CD4-positive, alpha-beta memory T cell (primary cell): ENCODE measurements around the gene NAPEPLD. TPM values are rescaled to one million over a fixed set of nuclear protein-coding genes. Genes with fewer than 3 reads are reported as not detected.
"Not testable (repeated sequence)": the region's sequence is repeated elsewhere in the genome, so short reads cannot be mapped to it uniquely, and the experiment has no call there.

ENCODE experiments used
- CTCF ChIA-PET: fragments of 350-600 bp; sonication (Branson Sonifier 250); formaldehyde crosslinking; loops from one replicate; lab custom pipeline; 2021; ENCODE audit warnings: inconsistent platforms; ENCODE audit not compliant: partially characterized antibody; lab: Charles Lee
- POLR2A ChIA-PET: fragments of 350-600 bp; sonication (Branson Sonifier 250); formaldehyde crosslinking; loops from one replicate; lab custom pipeline; 2021; ENCODE audit not compliant: partially characterized antibody; lab: Charles Lee
- DNase-seq, 5 donors: peaks; one replicate each; pipeline versions ENCODE4 v3.0.0 to v3.0.0-alpha.2; 2020 to 2022; ENCODE audit warnings: mixed read lengths in 1 of 5
- H3K27ac ChIP-seq: one replicate; pipeline ENCODE4 v1.7.0; 2013; ENCODE audit warnings: low read depth, low read length
- H3K27me3 ChIP-seq: 2 replicates; pipeline ENCODE4 v1.7.0; 2013; ENCODE audit warnings: mild to moderate bottlenecking, low read length, moderate library complexity; ENCODE audit not compliant: insufficient read depth
- H3K36me3 ChIP-seq: 2 replicates; pipeline ENCODE4 v1.7.0; 2013; ENCODE audit warnings: mild to moderate bottlenecking, low read length, moderate library complexity; ENCODE audit not compliant: insufficient read depth
- H3K4me1 ChIP-seq: 2 replicates; pipeline ENCODE4 v1.7.0; 2013; ENCODE audit warnings: mild to moderate bottlenecking, low read length, moderate library complexity; ENCODE audit not compliant: insufficient read depth
- H3K4me3 ChIP-seq, 2 donors: one replicate each; pipeline ENCODE4 v1.7.0; 2013; ENCODE audit warnings: low read length in 2 of 2, mild to moderate bottlenecking in 1 of 2
- H3K9me3 ChIP-seq, 2 donors: one replicate each; pipeline ENCODE4 v1.7.0; 2013; ENCODE audit warnings: low read length in 2 of 2, control low read depth in 1 of 2; ENCODE audit not compliant: control insufficient read depth in 1 of 2
- H3K27ac Mint-ChIP-seq, 7 donors: one replicate each; pipeline ENCODE4 v1.8.0; 2020 to 2021; ENCODE audit warnings: mixed read lengths in 7 of 7, mild to moderate bottlenecking in 6 of 7, inconsistent platforms in 3 of 7, moderate library complexity in 3 of 7
- H3K27me3 Mint-ChIP-seq, 2 donors: one replicate each; pipeline ENCODE4 v1.8.0; 2020 to 2021; ENCODE audit warnings: mixed read lengths in 2 of 2
- H3K36me3 Mint-ChIP-seq, 2 donors: one replicate each; pipeline ENCODE4 v1.8.0; 2020 to 2021; ENCODE audit warnings: mixed read lengths in 2 of 2, inconsistent platforms in 1 of 2, mild to moderate bottlenecking in 1 of 2
- H3K4me1 Mint-ChIP-seq, 4 donors: one replicate each; pipeline ENCODE4 v1.8.0; 2020 to 2021; ENCODE audit warnings: mixed read lengths in 4 of 4, mild to moderate bottlenecking in 1 of 4
- H3K4me3 Mint-ChIP-seq, 8 donors: one replicate each; pipeline ENCODE4 v1.8.0; 2020 to 2021; ENCODE audit warnings: mixed read lengths in 8 of 8, mild to moderate bottlenecking in 7 of 8, moderate library complexity in 6 of 8, inconsistent platforms in 3 of 8
- H3K9me3 Mint-ChIP-seq, 8 donors: one replicate each; pipeline ENCODE4 v1.8.0; 2020 to 2021; ENCODE audit warnings: mixed read lengths in 8 of 8, mild to moderate bottlenecking in 5 of 8, inconsistent platforms in 3 of 8, moderate library complexity in 1 of 8
- intact Hi-C: fragments of 100-400 bp; cut with micrococcal nuclease; formaldehyde crosslinking; loops from one replicate; pipeline ENCODE4 v1.15.1; 2023
- polyA plus RNA-seq, 2 donors: library from polyadenylated mRNA; unstranded; fragments of 300-500 nt; fragmentation: Illumina TruSeq; gene quantifications; one replicate each; pipeline ENCODE4 v1.2.3, GENCODE V29; 2021
- total RNA-seq, 2 experiments: library from RNA; stranded (reverse); gene quantifications; one replicate each; pipeline ENCODE4 v1.2.3, GENCODE V29; 2021

NAPEPLD gene
- 10 to 100 TPM; 21.6 to 22.2 TPM for total RNA-seq
- polyA plus RNA-seq = 10 to 100 TPM in 1 of 2 donors, 1 to 10 TPM in 1; 2.1 to 11.5 TPM

DNA sequence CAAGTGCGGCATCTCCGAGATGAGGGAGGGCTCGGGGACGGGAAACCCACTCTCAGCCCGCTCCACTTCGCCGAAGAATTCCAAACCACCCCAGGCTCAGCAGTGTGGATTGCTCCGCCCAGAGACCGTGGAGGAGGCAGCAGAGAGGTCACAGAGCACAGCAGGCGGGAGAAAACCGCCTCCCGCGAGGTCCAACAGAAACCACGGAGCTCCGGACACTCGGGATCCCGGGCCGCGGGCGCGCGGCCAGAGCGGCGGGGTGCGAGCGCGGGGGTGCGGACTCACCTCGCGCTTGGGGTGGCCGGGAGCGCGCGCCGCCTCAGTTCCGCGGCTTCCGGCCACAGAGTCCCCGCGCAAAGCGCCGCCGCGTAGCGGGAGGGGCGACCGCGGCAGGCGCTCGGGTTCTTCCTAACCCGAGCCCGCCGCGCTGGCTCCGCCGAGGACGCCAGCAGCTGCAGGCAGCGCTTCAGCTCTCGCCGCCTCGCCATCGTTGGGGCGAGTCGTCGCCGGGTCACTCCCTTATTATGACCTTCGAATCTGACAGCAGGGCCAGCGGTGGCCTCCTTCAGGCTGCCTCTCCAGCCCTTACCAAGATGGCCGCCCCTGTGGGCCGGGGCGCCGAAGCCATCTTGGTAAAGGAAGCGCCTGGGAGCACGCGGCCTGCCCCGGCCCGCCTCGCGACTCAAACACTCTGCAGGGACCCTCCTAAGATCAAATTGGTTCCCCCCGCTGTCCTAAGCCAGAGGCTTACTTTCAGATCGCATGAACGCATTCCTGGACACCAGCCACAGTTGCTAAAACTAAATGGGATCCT is at the start of gene NAPEPLD:
TSS of gene NAPEPLD (minus strand) at position 106 of the 814 bp plus-strand sequence. CDS start 20,323 bp downstream, outside the sequence.
- Mint-ChIP-seq H3K9me3 (no peaks in the 10 kb centered on the region), H3K4me3 (peak within 1 kb of the TSS; percentile 96 to 99 (median 98)), H3K27ac (peak within 1 kb of the TSS; percentile 90 to 99 (median 97)), H3K36me3 (peaks cover 0 to 7% of the 10 kb centered on the region in 2 donors), H3K4me1 (peaks cover 21 to 55% (median 40%) of the 10 kb centered on the region in 4 donors), H3K27me3 (no peaks in the 10 kb centered on the region)
- H3K27ac ChIP-seq = peak within 1 kb of the TSS; percentile 71
- CTCF ChIA-PET = interaction anchor here (1.2 kb wide), 1 partner anchor 74 kb away, joined by 4 read pairs; the partner anchor contains the start of genes ARMC10 and FBXL13
- H3K4me3 ChIP-seq = peak within 1 kb of the TSS; percentile 71 to 80
- intact Hi-C loops = loop anchor here (1.0 to 10.0 kb wide), 6 partner anchors 74 to 1056 kb away; partner anchors contain the start of genes ARMC10, FAM185A, ORC5 and PMPCB
- POLR2A ChIA-PET = interaction anchor here (0.8 to 4.5 kb wide), 6 partner anchors 9 to 401 kb away, joined by 3 to 28 read pairs (median 4); partner anchors contain the start of genes ARMC10, FAM185A and FBXL13
- H3K4me1 ChIP-seq = peaks cover 31% of the 10 kb centered on the region
- no peaks in the 10 kb centered on the region for H3K9me3 ChIP-seq
- DNase-seq = peak; percentile 70 to 86 (median 81)
- no peaks in the 10 kb centered on the region for H3K36me3 ChIP-seq
- H3K27me3 ChIP-seq = no peaks in the 10 kb centered on the region

DNA sequence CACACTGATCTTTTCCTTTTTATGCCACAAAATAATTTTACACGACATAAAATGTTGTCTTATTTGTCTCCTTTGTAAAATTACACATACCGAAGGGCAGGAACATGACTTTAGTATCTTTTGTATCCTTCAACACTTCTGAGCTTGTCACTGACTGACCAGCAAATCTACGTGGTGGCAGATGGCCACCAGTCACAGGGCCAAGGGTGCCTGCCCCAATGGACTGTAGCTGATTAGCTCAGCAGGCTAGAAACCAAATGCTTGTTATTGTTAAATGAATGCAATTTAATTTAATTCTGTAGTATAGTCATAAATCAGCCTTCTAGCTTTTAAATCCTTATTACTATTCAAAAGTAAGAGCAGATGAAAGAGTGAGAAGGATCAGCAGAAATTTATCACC is 49.2 kb upstream of the NAPEPLD start:
- intact Hi-C loops, H3K27me3 ChIP-seq, H3K36me3 Mint-ChIP-seq, H3K4me1 Mint-ChIP-seq, H3K27me3 Mint-ChIP-seq, H3K9me3 ChIP-seq, H3K36me3 ChIP-seq, H3K4me3 Mint-ChIP-seq, H3K4me3 ChIP-seq, H3K9me3 Mint-ChIP-seq, DNase-seq, H3K27ac ChIP-seq, CTCF ChIA-PET, POLR2A ChIA-PET, H3K27ac Mint-ChIP-seq, H3K4me1 ChIP-seq: not testable (repeated sequence)

DNA sequence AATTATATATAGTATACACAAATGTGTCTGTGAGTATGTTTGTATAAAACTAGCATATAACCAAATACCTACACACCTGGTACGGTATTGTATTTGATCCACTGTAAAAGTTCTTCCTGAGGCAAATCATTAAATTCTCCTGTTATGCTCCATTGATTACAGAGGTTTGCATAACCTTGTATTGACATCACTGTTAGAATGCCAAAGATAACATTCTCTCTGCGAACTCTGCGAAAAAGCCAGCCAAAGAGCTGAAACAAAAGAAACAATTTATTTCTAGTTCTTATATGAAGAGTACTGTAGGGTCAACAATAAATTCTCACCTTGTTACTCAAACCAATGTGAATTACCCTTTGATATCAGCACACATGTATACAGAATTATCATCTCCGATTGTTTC is 46.5 kb upstream of the NAPEPLD start:
- H3K4me1 ChIP-seq, H3K9me3 ChIP-seq, H3K27me3 ChIP-seq, H3K27ac ChIP-seq, H3K36me3 ChIP-seq, H3K27ac Mint-ChIP-seq, H3K4me3 Mint-ChIP-seq, CTCF ChIA-PET, H3K9me3 Mint-ChIP-seq, H3K27me3 Mint-ChIP-seq, DNase-seq, H3K4me3 ChIP-seq, H3K4me1 Mint-ChIP-seq, intact Hi-C loops, H3K36me3 Mint-ChIP-seq, POLR2A ChIA-PET: not testable (repeated sequence)

DNA sequence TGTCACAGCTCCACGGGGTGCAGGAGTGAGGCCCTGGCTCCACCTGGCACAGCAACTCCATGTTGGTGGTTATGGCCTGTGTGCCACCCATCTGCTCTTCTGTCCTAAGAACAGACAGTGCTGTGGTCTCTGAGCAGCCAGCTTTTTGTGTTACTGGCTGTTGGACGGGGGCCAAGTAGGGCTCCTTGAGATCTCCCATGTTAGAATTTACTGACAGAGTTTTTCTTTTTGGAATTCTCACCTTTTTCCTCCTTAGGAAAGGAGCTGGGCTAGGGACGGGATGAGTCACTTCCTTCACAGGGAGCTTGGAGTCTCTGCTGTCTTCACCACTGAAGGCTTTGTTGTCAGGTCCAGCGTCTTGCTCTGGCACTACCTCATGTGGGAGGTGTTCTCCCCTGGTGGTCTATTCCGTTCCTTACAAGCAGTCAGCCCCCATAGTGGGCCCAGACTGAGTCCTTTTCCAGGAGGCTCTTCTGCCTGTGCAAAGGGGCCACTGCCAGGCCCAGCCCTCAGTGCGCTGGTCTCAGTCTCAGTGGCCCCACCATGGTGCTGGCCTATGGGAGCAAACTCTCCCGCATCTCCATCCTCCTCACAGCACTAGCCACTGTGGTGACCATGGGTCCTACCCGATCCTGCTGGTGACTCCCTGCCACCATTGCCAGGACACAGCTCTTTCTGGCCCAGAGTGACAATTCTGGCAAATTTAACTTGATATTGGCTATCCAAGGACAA is 23.7 kb upstream of the NAPEPLD start:
- H3K4me3 ChIP-seq, H3K27me3 Mint-ChIP-seq, H3K27ac Mint-ChIP-seq, H3K9me3 Mint-ChIP-seq, H3K4me1 ChIP-seq, POLR2A ChIA-PET, H3K4me1 Mint-ChIP-seq, H3K9me3 ChIP-seq, CTCF ChIA-PET, H3K27ac ChIP-seq, H3K36me3 Mint-ChIP-seq, intact Hi-C loops, H3K27me3 ChIP-seq, H3K36me3 ChIP-seq, H3K4me3 Mint-ChIP-seq, DNase-seq: not testable (repeated sequence)

DNA sequence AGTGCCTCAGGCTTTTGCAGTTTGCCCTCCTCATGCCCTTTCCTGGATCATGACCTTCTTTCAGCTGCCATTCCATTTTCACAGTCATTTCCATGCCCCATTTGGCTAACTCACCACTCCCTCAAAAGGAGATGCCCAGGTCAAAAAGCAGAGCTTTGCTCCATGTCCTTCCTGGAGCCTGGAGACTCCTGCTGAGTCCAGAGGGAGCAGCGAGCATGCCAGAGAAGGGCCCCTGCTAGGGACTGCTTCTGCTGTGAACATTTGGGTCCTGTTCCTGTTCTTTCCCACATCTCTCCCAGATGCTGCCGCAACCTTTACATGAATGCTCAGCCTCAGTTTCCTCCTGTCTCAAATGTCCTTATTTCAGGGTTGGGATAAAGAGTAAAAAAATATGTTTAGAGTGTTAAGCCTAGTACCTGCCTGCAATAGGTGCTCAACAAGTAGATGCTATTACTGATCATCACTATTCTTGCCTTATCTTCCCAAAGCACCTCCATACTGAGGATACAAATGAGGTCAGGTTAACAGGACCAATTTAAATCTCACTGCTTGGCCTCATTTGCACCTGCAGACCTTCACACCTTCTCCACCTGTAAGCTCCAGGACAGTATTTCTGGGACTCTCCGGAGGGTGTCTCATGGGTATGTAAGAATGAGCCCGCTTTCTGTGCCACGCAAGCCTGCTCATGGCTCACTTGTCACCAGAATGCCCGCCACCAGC is 23.0 kb upstream of the NAPEPLD start:
- H3K36me3 ChIP-seq, H3K27ac Mint-ChIP-seq, POLR2A ChIA-PET: not testable (repeated sequence)

DNA sequence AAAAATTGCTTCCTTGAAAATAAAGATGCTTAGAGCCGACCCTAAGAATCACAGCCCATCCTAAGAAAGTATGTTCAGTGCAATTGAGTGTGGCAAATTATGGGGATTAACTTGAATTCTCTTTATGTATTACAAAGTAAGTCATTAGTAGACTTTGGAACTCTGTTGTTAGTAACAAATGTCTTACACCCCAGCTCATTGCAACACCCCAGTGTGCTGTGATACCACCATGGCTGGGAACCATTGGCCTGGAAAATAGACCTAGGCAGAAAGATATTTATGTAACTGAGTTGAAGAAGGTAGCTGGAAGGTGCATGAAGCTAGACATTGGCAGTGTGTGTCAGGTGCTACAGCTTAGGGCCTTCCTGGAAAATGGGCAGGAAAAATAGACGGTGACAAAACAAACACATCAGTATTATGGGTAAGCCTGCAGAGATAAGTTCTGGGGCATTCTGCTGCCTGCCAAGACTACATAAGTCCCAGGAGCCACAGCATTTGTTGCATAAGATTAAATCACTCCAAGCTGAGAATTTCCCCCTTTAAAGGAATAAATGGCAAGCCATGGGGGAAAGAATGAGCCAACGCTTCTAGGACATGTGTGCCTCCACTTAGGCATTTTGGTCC is 18.1 kb upstream of the NAPEPLD start:
- H3K4me3 ChIP-seq, H3K36me3 ChIP-seq, intact Hi-C loops, H3K27ac ChIP-seq, H3K27me3 ChIP-seq, H3K9me3 Mint-ChIP-seq, POLR2A ChIA-PET, CTCF ChIA-PET, H3K4me1 Mint-ChIP-seq, H3K27me3 Mint-ChIP-seq, H3K27ac Mint-ChIP-seq, H3K9me3 ChIP-seq, H3K36me3 Mint-ChIP-seq, DNase-seq, H3K4me3 Mint-ChIP-seq, H3K4me1 ChIP-seq: not testable (repeated sequence)

More for the DNA sequence above, 23.0 kb upstream of the NAPEPLD start:
- H3K27me3 ChIP-seq, intact Hi-C loops, H3K27me3 Mint-ChIP-seq, H3K4me3 Mint-ChIP-seq, CTCF ChIA-PET, DNase-seq, H3K9me3 Mint-ChIP-seq, H3K4me1 Mint-ChIP-seq, H3K9me3 ChIP-seq, H3K27ac ChIP-seq, H3K4me1 ChIP-seq, H3K36me3 Mint-ChIP-seq, H3K4me3 ChIP-seq: not testable (repeated sequence)
